HG02798 (cell line): ENCODE results near the gene SMURF1.
"Not testable (repeated sequence)": the region's sequence is repeated elsewhere in the genome, so short reads cannot be mapped to it uniquely, and the experiment has no call there.

Experiments
- ATAC-seq: cut with Tn5 transposase; IDR thresholded peaks from one replicate; pipeline ENCODE4 v1.9.1; 2021; ENCODE audit warnings: mild to moderate bottlenecking; ENCODE audit not compliant: unreplicated experiment, poor library complexity

The SMURF1 gene

GRCh38 chr7:99073839-99074446 lies 70.0 kb downstream of the SMURF1 start:
- ATAC-seq: no peak

- ATAC-seq: no peak
Measured at GRCh38 chr7:99072126-99072525, 71.8 kb downstream of the SMURF1 start.

- ATAC-seq: no peak
Measured at GRCh38 chr7:99070361-99070760, 73.5 kb downstream of the SMURF1 start.

GRCh38 chr7:99061001-99061776 lies 82.7 kb downstream of the SMURF1 start:
- no peak for ATAC-seq

- no peak for ATAC-seq
Measured at GRCh38 chr7:99054781-99055180, 89.1 kb downstream of the SMURF1 start.

GRCh38 chr7:99050971-99051370 lies 92.9 kb downstream of the SMURF1 start:
- ATAC-seq: no peak

GRCh38 chr7:99047526-99048077 lies 96.3 kb downstream of the SMURF1 start:
- no peak for ATAC-seq

- ATAC-seq: no peak
Measured at GRCh38 chr7:99046722-99047121, 97.2 kb downstream of the SMURF1 start.

GRCh38 chr7:99046262-99046661 lies 97.6 kb downstream of the SMURF1 start:
- ATAC-seq: not testable (repeated sequence)

GRCh38 chr7:99044858-99045257 lies 99.0 kb downstream of the SMURF1 start:
- not testable (repeated sequence) for ATAC-seq

GRCh38 chr7:99042957-99043356 lies 101.0 kb downstream of the SMURF1 start:
- no peak for ATAC-seq

GRCh38 chr7:99041526-99041925 lies 102.4 kb downstream of the SMURF1 start:
- no peak for ATAC-seq

GRCh38 chr7:99040104-99040958 lies 103.6 kb downstream of the SMURF1 start:
- ATAC-seq: no peak

GRCh38 chr7:99039384-99039891 lies 104.5 kb downstream of the SMURF1 start:
- ATAC-seq: no peak

- ATAC-seq: no peak
Measured at GRCh38 chr7:99038086-99038855, 105.6 kb downstream of the SMURF1 start.

GRCh38 chr7:99037327-99037940 lies 106.5 kb downstream of the SMURF1 start:
- ATAC-seq: no peak

GRCh38 chr7:99036546-99037111 lies 107.3 kb downstream of the SMURF1 start:
- ATAC-seq: no peak

GRCh38 chr7:99035723-99036545 lies 108.0 kb downstream of the SMURF1 start:
- no peak for ATAC-seq
